ENCODE measurements around the gene NBPF4.
"Not testable (repeated sequence)": the region's sequence is repeated elsewhere in the genome, so short reads cannot be mapped to it uniquely, and the experiment has no call there.

GRCh38 chr1:108239426-108239825, 4.5 kb downstream of the NBPF4 start:
- not testable (repeated sequence) for TF ChIP-seq SIN3A (IDR thresholded peaks at IDR 0.05; ENCODE audit: borderline replicate concordance, insufficient read depth, low read depth, low read length); REST (IDR thresholded peaks at IDR 0.05; ENCODE audit: insufficient read depth in 1 of 2, low read depth in 2 of 2, low read length in 1 of 2); POLR2AphosphoS5 (IDR thresholded peaks at IDR 0.05; ENCODE audit: low read depth, low read length); TCF7L2 (IDR thresholded peaks at IDR 0.05; ENCODE audit: low read depth, low read length)
- TF ChIP-seq, protein P1, sequence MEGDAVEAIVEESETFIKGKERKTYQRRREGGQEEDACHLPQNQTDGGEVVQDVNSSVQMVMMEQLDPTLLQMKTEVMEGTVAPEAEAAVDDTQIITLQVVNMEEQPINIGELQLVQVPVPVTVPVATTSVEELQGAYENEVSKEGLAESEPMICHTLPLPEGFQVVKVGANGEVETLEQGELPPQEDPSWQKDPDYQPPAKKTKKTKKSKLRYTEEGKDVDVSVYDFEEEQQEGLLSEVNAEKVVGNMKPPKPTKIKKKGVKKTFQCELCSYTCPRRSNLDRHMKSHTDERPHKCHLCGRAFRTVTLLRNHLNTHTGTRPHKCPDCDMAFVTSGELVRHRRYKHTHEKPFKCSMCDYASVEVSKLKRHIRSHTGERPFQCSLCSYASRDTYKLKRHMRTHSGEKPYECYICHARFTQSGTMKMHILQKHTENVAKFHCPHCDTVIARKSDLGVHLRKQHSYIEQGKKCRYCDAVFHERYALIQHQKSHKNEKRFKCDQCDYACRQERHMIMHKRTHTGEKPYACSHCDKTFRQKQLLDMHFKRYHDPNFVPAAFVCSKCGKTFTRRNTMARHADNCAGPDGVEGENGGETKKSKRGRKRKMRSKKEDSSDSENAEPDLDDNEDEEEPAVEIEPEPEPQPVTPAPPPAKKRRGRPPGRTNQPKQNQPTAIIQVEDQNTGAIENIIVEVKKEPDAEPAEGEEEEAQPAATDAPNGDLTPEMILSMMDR (IDR thresholded peaks at IDR 0.05): not testable (repeated sequence)
